HepG2 (cell line): ENCODE data around the gene FAM219A. TPM values are rescaled to one million over a fixed set of nuclear protein-coding genes. Genes with fewer than 3 reads are reported as not detected.

ENCODE experiments used
- ATAC-seq: fragments of 200-7000 bp; cut with Tn5 transposase; 3 replicates; pipeline ENCODE4 v1.9.1; 2020; ENCODE audit warnings: mild to moderate bottlenecking, moderate library complexity
- BruUV-seq: library from RNA; stranded (reverse); fragments of 400-500 nt; replicated peaks from 2 replicates; lab custom pipeline; 2021; lab: Mats Ljungman, UMichigan
- CTCF ChIA-PET: fragments of 300-600 bp; formaldehyde crosslinking; extraction: SDS; loops from one replicate; lab custom pipeline; 2021; ENCODE audit warnings: low total read pairs, inconsistent platforms, low intra/inter-chr PET ratio; lab: Yijun Ruan, JAX
- POLR2A ChIA-PET: fragments of 350-600 bp; sonication (Branson Sonifier 250); formaldehyde crosslinking; loops from one replicate; lab custom pipeline; 2020; ENCODE audit warnings: antibody characterized with exemption, inconsistent platforms; lab: Yijun Ruan, JAX
- DNase-seq: peaks from one replicate; pipeline ENCODE4 v3.0.0-alpha.2; 2015; ENCODE audit warnings: low spot score
- FAIRE-seq: peaks from 3 replicates; lab custom pipeline; 2011; peaks lifted over from hg19 to GRCh38; lab: Jason Lieb, UNC
- H2AFZ ChIP-seq: one replicate; pipeline ENCODE4 v1.6.1; 2011; ENCODE audit warnings: low read length, inconsistent platforms
- H3K27ac ChIP-seq: fragments of 300-600 bp; 3 replicates; pipeline ENCODE4 v1.8.0; 2011; ENCODE audit warnings: mixed run types, mild to moderate bottlenecking, mixed read lengths, low read length, inconsistent platforms; ENCODE audit not compliant: insufficient read depth; ENCODE audit errors: extremely low read length
- H3K27me3 ChIP-seq, 2 experiments: fragments of 200-600 bp in 1 of 2; 2 replicates in 1 of 2; 3 replicates in 1 of 2; pipeline versions ENCODE4 v1.6.0 to v1.8.0; 2011; ENCODE audit warnings: low read length in 2 of 2, mild to moderate bottlenecking in 2 of 2, moderate library complexity in 2 of 2, inconsistent platforms in 1 of 2; ENCODE audit not compliant: insufficient read depth in 2 of 2, control insufficient read depth in 1 of 2
- H3K36me3 ChIP-seq, 2 experiments: fragments of 200-600 bp in 1 of 2; replicated peaks in 1 of 2; 2 replicates in 1 of 2; 3 replicates in 1 of 2; pipeline versions ENCODE4 v1.5.1 to v1.8.0; 2011; ENCODE audit warnings: low read length in 2 of 2, inconsistent platforms in 1 of 2; ENCODE audit not compliant: insufficient read depth in 2 of 2, control insufficient read depth in 1 of 2
- H3K4me1 ChIP-seq: 2 replicates; pipeline ENCODE4 v1.5.1; 2012; ENCODE audit warnings: low read length, inconsistent platforms; ENCODE audit not compliant: insufficient read depth
- H3K4me2 ChIP-seq: 2 replicates; pipeline ENCODE4 v1.6.0; 2011; ENCODE audit warnings: low read depth, low read length, inconsistent platforms
- H3K4me3 ChIP-seq, 3 experiments: fragments of 200-600 bp in 1 of 3; sonication (generic), shearing (Covaris generic) in 1 of 3; replicated peaks in 1 of 3; 2 replicates each; pipeline ENCODE4 v1.5.1; 2011 to 2016; ENCODE audit warnings: low read length in 3 of 3, inconsistent platforms in 2 of 3, low read depth in 2 of 3, mild to moderate bottlenecking in 2 of 3, control low read depth in 1 of 3, mixed read lengths in 1 of 3; ENCODE audit not compliant: insufficient read depth in 1 of 3
- H3K79me2 ChIP-seq: one replicate; pipeline ENCODE4 v1.6.1; 2011; ENCODE audit warnings: low read length, inconsistent platforms; ENCODE audit not compliant: insufficient read depth
- H3K9ac ChIP-seq: 2 replicates; pipeline ENCODE4 v1.6.0; 2011; ENCODE audit warnings: mild to moderate bottlenecking, low read depth, low read length, inconsistent platforms; ENCODE audit not compliant: insufficient read depth
- H3K9me3 ChIP-seq: 2 replicates; pipeline ENCODE4 v1.5.1; 2012; ENCODE audit warnings: mild to moderate bottlenecking, low read length
- H4K20me1 ChIP-seq: 2 replicates; pipeline ENCODE4 v1.6.0; 2011; ENCODE audit warnings: inconsistent platforms, mild to moderate bottlenecking, low read length, moderate library complexity; ENCODE audit not compliant: insufficient read depth
- CTCF ChIP-seq: sonication (generic); formaldehyde crosslinking; IDR thresholded peaks from 2 replicates; pipeline ENCODE4 v1.5.0; 2020; ENCODE audit warnings: mild to moderate bottlenecking, missing genetic modification reagents, moderate library complexity
- RAD21 ChIP-seq: fragments of 450-650 bp; formaldehyde crosslinking; IDR thresholded peaks from 2 replicates; pipeline ENCODE4 v1.5.0; 2020; ENCODE audit warnings: mild to moderate bottlenecking
- SMC3 ChIP-seq: IDR thresholded peaks from 2 replicates; pipeline ENCODE4 v1.6.1; 2011; ENCODE audit warnings: low read length, improper control_type of control experiment
- STAG1 ChIP-seq: sonication (generic); formaldehyde crosslinking; IDR thresholded peaks from 2 replicates; pipeline ENCODE4 v1.4.0; 2020; ENCODE audit warnings: missing genetic modification reagents
- XRCC5 ChIP-seq: fragments of 200-400 bp; formaldehyde crosslinking; optimal IDR thresholded peaks from 2 replicates; pipeline ENCODE3; 2017; ENCODE audit warnings: mild to moderate bottlenecking, low read length
- ZNF318 ChIP-seq: sonication (generic); formaldehyde crosslinking; IDR thresholded peaks from 2 replicates; pipeline ENCODE4 v1.4.0; 2020; ENCODE audit warnings: mild to moderate bottlenecking, missing genetic modification reagents
- WGBS: methylation state at CpG from one replicate; pipeline ENCODE4 v1.1.6; 2017; ENCODE audit warnings: low lambda C conversion rate; 5-methylcytosine and 5-hydroxymethylcytosine counted together
- in situ Hi-C: cut with HindIII; loops from 2 replicates; pipeline ENCODE4 v1.10.0; 2017; ENCODE audit warnings: low pct_unique_long_range_greater_than_20kb; ENCODE audit not compliant: extremely low pct_ligation_motif_present
- intact Hi-C: fragments of 100-400 bp; cut with micrococcal nuclease; formaldehyde crosslinking; loops from one replicate; pipeline ENCODE4 v1.10.0; 2022; ENCODE audit not compliant: unreplicated experiment
- polyA plus RNA-seq, 8 experiments: library from polyadenylated mRNA; depleted of rRNA in 3 of 8; stranded (reverse) in 7 of 8; unstranded in 1 of 8; fragments of >200 nt; fragmentation: Illumina TruSeq in 4 of 8; extraction: Trizol in 4 of 8; gene quantifications; 2 replicates each; pipeline versions ENCODE4 v1.2.1 to v1.2.3, GENCODE V29; 2011 to 2016; ENCODE audit warnings: low read depth in 4 of 8, missing spikeins in 1 of 8, mixed read lengths in 1 of 8; ENCODE audit not compliant: insufficient read depth in 1 of 8
- total RNA-seq, 5 experiments: library from RNA; depleted of rRNA; stranded (reverse); fragments of >200 nt; fragmentation: Illumina TruSeq; extraction: Trizol; gene quantifications; 2 replicates each; pipeline ENCODE4 v1.2.3, GENCODE V29; 2016; ENCODE audit warnings: low read depth in 1 of 5

The FAM219A gene
- total and polyA plus RNA-seq, 2 of the 13 experiments (the other 11 are each of a cell fraction or from before 2014, with no cell fraction given) = 3.9 to 6.4 TPM

GRCh38 chr9:34500623-34501267 lies 42.4 kb upstream of the FAM219A start:
- ATAC-seq (peak; percentile 60), FAIRE-seq (peak; percentile 70), DNase-seq (peak; percentile 18)
- Histone ChIP-seq H3K9ac (no peak overlapping the region), H3K4me3 (no peak overlapping the region), H3K27ac (no peak overlapping the region), H3K79me2 (no peaks in the 10 kb centered on the region), H3K4me2 (no peak overlapping the region), H3K36me3 (no peaks in the 10 kb centered on the region), H4K20me1 (no peaks in the 10 kb centered on the region; the same call in 1 of the 2 replicates), H2AFZ (no peak overlapping the region), H3K4me1 (peaks cover 23% of the 10 kb centered on the region), H3K27me3 (peaks cover 0 to 17% of the 10 kb centered on the region in 2 experiments; a peak in 2 of 5 replicates), H3K9me3 (no peaks in the 10 kb centered on the region)
- no TSS peak for BruUV-seq
- WGBS = 0% methylated on average over 5 of the region's 6 CpGs
- intact Hi-C loops = loop anchor here (1.0 to 10.0 kb wide), 5 partner anchors 11 to 166 kb away; no protein-coding TSS in a partner anchor
- CTCF ChIA-PET = interaction anchor here (0.8 to 3.9 kb wide), 6 partner anchors 46 to 168 kb away, joined by 3 to 28 read pairs (median 7); no protein-coding TSS in a partner anchor
- in situ Hi-C loops = loop anchor here (5.0 kb wide), 1 partner anchor 68 kb away; no protein-coding TSS in a partner anchor
- POLR2A ChIA-PET = no interaction called here
- TF ChIP-seq STAG1 (CRISPR knock-in tag) (peak; percentile 72), ZNF318 (CRISPR knock-in tag) (no peak), SMC3 (peak; percentile 86), RAD21 (CRISPR knock-in tag) (peak; percentile 60), CTCF (CRISPR knock-in tag) (peak; percentile 82), XRCC5 (peak; percentile 25)
